HK-2 (cell line): Measurements from ENCODE around the gene PTDSS2.

Source experiments
- DNase-seq: peaks from one replicate; pipeline ENCODE4 v3.0.0-alpha.2; 2018; ENCODE audit not compliant: unreplicated experiment

The PTDSS2 gene

DNA sequence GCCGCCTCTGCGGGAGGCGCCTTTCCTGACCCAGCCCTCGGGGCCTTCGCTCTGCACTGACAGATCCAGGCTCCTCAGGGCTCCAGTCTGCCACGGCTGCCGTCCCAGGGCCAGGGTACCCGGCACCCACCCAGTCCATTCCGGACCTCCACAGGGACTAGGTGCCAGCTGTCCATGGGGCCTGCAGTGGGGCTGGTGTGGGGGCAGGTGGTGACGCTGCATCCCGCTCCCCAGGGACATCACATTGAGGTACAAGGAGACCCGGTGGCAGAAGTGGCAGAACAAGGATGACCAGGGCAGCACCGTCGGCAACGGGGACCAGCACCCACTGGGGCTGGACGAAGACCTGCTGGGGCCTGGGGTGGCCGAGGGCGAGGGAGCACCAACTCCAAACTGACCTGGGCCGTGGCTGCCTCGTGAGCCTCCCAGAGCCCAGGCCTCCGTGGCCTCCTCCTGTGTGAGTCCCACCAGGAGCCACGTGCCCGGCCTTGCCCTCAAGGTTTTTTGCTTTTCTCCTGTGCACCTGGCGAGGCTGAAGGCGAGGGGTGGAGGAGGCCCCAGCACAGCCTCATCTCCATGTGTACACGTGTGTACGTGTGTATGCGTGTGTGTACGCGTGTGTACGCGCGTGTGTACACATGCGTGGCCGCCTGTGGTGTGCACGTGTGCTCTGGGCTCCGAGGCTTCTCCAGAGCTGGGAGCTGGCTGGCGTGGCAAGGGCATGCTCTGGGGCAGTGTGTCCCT is 40.3 kb downstream of the PTDSS2 start:
- DNase-seq: no peak

GRCh38 chr11:490930-491260 is 40.8 kb downstream of the PTDSS2 start:
- no peak for DNase-seq

GRCh38 chr11:491358-491757 is 41.3 kb downstream of the PTDSS2 start:
- no peak for DNase-seq

DNA sequence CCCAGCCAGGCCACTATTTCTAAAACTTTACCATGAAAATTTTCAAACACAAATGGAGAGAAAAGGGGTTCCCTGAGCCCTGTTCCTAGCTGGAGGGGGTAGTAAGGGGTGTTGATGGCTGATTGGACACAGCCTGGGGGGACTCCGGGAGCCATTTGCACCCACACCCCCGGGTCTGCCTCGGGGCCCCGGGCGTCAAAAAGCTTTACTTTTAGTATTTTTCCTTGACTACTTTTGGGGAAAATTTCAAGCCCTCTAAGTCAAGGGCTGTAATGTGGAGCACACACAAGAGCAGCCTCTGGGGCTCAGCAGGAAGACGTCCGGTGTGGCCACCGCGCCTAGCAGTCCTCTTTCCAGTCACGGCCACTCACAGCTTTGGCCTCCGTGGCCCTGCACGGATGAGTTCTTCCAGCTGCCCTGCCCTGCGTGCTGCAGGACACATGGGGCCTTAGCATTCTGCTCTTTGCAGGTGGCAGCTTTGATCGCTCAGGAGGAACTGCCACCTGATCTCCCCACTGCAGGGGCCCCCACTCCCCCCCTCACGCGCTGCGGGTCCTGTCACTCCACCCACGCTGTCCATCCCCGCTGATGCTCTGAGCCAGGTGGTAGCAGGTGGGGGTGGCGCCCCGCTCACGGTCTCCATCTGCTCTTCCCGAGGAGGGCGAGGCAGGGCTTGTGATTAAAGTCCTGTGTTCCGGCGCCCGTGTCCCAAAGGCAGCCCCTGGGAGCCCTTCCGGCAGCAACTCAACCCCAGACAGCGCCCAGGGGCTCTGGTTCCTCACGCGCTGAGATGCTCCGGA is 42.5 kb downstream of the PTDSS2 start:
- no peak for DNase-seq

- DNase-seq: no peak
Observed at GRCh38 chr11:494761-495536, 44.9 kb downstream of the PTDSS2 start.

- no peak for DNase-seq
Observed at GRCh38 chr11:495537-495931, 45.5 kb downstream of the PTDSS2 start.

DNA sequence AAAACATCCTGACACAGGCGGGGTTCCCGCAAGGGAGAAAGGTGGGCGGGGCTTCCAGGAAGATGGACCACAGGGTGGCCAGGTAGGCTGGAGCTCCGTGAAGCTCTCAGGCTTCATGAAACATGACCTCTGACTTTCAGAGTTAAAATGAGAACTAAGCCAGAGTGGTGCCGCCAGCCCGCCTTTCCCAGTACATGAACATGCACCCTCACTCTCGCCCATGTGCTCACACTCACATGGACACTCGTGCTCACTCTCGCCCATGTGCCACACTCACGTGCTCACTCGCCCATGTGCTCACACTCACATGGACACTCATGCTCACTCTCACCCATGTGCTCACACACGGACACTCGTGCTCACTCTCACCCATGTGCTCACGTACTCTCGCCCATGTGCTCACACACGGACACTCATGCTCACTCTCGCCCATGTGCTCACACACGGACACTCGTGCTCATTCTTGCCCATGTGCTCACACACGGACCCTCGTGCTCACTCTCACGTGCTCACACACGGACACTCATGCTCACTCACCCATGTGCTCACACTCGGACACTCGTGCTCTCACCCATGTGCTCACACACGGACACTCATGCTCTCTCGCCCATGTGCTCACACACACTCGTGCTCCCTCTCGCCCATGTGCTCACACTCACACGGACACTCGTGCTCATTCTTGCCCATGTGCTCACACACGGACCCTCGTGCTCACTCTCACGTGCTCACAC is 46.9 kb downstream of the PTDSS2 start:
- DNase-seq: no peak

DNA sequence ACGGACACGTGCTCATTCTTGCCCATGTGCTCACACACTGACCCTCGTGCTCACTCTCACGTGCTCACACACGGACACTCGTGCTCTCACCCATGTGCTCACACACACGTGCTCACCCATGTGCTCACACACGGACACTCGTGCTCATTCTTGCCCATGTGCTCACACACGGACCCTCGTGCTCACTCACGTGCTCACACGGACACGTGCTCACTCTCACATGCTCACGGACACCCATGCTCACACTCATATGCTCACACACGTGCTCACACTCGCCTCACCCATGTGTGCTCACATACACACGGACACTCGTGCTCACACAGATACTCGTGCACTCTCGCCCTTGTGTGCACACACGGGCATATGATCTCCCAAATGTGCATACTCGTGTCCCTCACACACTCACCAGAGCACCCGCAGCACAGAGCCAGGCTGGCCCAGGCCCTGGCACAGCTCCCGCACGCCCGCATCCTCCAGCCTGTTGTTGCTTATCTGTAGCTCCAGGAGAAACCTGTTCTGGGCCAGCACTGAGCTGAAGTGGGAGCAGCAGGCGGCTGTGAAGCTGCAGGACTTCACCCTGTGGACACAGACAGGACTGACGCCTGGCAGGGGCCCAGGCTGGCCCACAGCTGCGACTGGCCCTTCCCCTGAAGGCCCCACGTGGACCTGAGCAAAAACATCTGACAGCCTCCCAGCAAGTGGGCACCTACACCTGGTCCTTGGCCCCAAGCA is 47.7 kb downstream of the PTDSS2 start:
- no peak for DNase-seq

- DNase-seq: no peak
Observed at GRCh38 chr11:498297-499181, 48.5 kb downstream of the PTDSS2 start.

- DNase-seq: no peak
Observed at GRCh38 chr11:499201-500076, 49.4 kb downstream of the PTDSS2 start.

DNA sequence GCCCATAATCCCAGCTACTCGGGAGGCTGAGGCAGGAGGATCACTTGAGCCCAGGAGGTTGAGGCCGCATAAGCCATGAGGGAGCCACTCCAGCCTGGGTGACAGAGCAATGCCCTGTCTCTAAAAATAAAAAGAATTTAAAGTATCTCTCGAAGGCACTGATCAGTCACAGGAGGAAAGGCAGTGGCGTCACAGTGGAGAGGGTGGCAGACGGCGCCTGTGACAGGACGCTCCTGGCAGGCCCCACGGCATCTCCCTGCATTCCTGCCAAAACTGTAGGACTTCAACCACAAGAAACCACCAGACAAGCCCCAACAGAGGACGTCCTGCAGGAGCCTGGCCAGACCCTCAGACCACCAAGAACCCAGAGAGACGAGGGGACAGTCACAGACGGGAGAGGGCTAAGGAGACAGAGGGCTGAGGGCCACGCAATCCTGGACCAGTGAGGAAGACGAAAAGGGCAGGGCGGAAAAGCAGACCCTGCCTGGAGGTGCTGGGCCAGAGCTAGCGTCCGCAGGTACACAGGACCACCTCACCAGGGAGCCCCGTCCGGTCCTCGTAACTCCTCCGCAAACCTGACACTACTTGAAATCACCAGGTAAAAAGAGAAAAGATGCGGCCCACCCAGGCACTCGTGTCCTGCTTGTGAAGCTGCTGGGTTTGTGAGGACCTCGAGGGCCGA is 51.1 kb downstream of the PTDSS2 start:
- no peak for DNase-seq

DNA sequence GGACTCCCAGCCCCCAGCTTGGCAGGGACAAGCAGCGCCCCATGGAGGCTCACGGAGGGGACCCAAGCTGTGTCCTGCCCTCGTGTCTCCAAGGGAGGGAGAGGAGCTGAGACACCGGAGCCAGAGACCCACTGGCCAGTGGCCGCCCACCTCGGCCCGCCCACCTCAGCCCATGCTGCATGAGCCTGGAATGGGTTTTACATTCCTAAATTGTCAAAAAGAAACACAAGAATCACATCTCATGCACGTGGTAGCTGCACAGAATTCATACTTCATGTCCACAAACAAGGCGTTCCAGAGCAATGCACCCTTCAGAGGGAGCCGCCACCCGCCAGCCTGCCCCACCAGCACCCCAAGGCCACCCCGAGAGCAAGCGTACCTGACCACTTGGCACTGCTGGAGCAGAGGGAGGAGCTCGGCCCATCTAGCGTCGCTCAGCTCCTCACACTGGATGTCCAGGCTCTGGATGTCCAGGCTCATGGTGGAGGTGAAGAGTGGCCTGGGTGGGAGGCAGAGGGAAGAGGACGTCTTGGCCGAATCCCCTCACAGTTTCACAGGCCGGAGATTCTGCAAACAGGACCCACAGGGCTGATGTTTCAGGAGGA is 51.7 kb downstream of the PTDSS2 start:
- no peak for DNase-seq

DNA sequence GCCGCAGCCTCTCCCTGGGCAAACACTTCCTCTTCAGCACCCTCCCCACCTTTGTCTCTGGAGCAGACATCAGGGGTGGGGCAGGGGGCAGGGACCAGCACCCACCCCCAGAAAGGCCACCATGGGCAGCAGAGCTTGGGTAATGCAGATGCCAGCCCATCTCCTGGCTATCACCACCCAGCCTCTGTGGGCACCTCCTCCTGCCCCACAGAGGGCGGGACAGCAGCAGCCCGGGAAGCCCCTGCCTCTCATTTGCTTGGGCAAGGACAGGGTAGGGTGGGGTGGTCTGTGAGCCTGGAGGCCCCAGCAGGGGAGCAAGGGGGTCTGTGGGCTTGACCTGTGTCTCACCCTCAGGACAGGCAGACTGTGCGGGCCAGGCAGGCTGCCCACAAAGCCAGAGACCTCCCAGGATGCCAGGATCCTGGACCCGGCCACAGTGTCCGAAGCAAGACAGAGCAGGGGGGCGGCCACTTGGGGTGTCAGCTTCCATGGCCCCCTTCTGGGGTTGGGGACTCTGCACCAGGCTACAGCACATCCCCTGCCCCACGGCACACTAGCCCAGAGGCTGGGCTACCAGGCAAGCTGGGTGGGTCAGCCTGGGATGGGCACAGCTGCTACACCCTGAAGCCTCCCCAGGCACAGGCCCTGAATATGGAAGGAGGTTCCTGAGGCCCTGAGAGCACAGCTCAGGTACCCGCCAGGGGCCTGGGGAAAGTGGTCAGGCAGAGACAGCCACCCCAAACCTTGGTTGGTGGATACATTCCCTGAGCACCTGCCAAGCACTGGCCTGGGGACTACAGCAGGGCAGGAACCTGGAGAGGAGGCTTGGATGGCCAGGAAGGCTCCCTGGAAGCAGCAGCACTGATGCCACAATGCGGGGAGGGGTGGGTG is 52.5 kb downstream of the PTDSS2 start:
- no peak for DNase-seq

DNA sequence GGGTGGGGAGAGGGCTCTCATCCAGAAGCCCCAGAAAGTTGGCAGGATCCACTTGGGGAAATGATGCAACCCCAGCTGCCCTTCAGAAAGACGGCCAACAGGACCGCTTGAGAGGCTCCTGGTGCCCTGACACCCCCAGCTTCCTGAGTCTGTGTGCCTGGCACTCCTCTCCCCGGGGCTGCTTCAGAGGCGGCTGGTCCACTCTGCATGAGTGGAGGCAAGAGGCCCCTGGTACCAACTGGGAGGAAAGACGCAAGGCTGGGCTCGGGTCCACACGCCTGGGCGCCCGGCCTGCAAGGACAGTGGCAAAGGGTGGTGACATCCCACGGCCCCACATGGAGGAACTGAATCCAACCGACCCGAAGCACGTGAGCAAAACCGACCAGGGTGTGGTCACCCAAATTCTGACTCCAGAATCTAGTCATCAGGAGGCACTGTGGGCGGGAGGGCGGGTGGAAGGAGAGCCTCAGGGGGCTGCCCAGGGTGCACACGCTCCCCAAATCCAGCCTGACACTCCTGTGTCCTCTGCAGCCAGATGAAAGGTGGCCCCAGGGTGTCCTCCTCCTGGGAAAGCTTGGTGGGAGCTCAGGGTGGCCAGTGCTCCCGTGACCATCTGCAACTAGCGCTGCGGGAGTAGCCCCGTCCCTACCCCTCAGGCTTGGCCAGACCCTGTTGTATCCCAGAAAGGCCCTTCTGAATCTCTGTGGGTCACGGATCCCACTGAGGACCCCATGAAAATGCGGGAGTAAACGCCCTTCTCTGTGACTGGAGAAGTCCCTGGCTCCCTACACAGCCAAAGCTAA is 53.3 kb downstream of the PTDSS2 start:
- no peak for DNase-seq

DNA sequence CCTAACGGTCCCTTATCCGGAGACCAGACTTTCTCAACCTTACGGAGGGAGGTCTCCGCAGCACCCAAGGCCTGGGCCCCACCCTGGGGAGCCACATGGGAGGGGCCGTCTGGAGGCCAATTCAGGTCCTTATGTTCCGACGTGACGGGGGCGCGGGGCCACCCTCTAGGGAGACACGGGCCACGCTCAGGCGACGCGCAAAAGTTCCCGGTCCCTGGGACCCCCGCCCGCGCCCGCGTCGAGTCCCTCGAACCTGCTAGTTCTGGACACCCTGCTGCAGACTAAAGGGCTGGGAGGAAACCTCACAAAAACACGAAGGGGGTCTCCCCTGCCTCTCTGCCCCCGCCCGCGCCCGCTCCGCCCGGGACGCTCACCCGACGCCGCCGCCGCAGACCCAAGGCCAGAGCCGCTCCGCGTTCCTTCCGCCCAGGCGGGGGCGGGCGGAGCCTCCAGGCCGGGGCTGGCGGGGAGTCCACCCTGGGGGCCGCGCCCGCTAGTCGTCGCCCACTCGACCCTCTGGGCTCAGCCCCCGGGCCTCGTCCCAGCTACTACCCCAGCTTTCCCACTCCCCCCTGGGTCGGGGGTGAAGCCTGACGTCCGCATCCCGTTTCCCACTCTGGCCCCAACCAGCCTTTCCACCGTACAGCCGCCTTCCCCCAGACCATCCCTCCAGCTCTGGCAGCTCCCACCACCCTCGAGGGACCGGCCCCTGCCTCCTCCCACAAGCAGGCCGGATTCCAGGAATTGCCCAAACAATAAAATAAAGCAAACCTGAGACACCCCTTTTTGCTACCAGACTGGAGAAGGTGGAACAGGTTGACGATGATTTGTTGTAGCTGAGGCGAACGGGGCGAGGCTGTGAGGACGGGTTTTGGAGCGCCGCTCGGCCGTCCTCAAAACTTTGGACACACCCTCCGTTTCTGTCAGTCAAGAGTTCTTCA is 54.2 kb downstream of the PTDSS2 start:
- no peak for DNase-seq
